ENCODE results near the gene VWC2.

DNA sequence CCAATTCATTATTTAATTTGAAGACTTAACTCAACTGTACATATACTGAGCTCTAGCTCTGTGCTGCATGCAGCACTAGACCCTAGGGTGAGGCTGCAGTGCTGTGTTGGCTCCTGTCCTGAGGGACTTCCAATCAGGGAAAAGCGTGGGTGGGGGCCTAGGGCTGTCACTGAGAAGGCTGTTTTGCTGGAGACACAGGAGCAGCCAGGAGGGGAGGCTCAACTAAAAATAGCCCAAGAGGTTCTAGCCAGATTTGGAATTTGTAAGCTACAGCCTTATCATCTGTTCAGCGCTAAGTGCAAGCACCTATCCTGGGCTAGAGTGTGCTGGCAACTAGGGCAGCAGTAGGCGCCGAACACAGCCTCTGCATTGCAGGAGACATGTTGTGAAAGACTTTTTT lies 121.1 kb downstream of the VWC2 start:
- TF ChIP-seq GATA3 (IDR thresholded peaks at IDR 0.05; ENCODE audit: low read depth, low read length) (no peak), GATA2 (IDR thresholded peaks at IDR 0.05; ENCODE audit: low read depth, low read length) (no peak)

Data from SH-SY5Y (cell line).